Uterus (tissue), 4 donors: Measurements from ENCODE around the gene HRH2. TPM values are rescaled to one million over a fixed set of nuclear protein-coding genes. Genes with fewer than 3 reads are reported as not detected.

Experiments used
- DNase-seq, 2 donors: peaks; one replicate each; pipeline ENCODE4 v3.0.0-alpha.2; 2019 to 2020
- H3K27ac ChIP-seq, 2 donors: fragments of 200-600 bp; sonication (generic); 1 replicate in 1 of 2; 2 replicates in 1 of 2; pipeline ENCODE4 v1.5.1; 2016 to 2018
- H3K27me3 ChIP-seq, 2 donors: fragments of 200-600 bp; sonication (generic); one replicate each; pipeline ENCODE4 v1.5.1; 2018 to 2019; ENCODE audit warnings: control low read depth in 1 of 2
- H3K36me3 ChIP-seq, 2 donors: fragments of 200-600 bp; sonication (generic); one replicate each; pipeline ENCODE4 v1.5.1; 2019; ENCODE audit warnings: control low read depth in 1 of 2
- H3K4me1 ChIP-seq, 2 donors: fragments of 200-600 bp; sonication (generic); one replicate each; pipeline ENCODE4 v1.5.1; 2018 to 2019; ENCODE audit warnings: control low read depth in 1 of 2
- H3K4me3 ChIP-seq, 2 donors: fragments of 200-600 bp; sonication (generic); 1 replicate in 1 of 2; 2 replicates in 1 of 2; pipeline ENCODE4 v1.5.1; 2018 to 2019; ENCODE audit warnings: mild to moderate bottlenecking in 1 of 2
- H3K9me3 ChIP-seq, 2 donors: fragments of 200-600 bp; sonication (generic); one replicate each; pipeline ENCODE4 v1.5.1; 2019; ENCODE audit warnings: control low read depth in 1 of 2
- POLR2A ChIP-seq, 2 donors: fragments of 450-650 bp; IDR thresholded peaks; one replicate each; pipeline ENCODE4 v1.6.1; 2016; ENCODE audit warnings: antibody characterized with exemption in 2 of 2, mild to moderate bottlenecking in 1 of 2, moderate library complexity in 1 of 2
- intact Hi-C: fragments of 100-400 bp; cut with DNase I; formaldehyde crosslinking; loops from one replicate; pipeline ENCODE4 v1.15.1; 2023; ENCODE audit warnings: low total_unique reads
- total RNA-seq, 4 donors: library from RNA; depleted of rRNA in 3 of 4; stranded (reverse); fragments of >200 nt in 3 of 4; gene quantifications; one replicate each; pipeline versions ENCODE4 v1.1.0 to v1.2.4, GENCODE V29; 2014 to 2023
- TF ChIP-seq, protein P1 (sequence below), 4 experiments: fragments of 200-600 bp in 2 of 4; fragments of 450-650 bp in 2 of 4; sonication (generic) in 2 of 4; IDR thresholded peaks; one replicate each; pipeline ENCODE4 v1.5.1; 2016 to 2019; ENCODE audit warnings: antibody characterized with exemption in 4 of 4, mild to moderate bottlenecking in 2 of 4, moderate library complexity in 1 of 4
- donor health status: DM: yes; HTN: yes; CAD: no.

HRH2 gene
- total RNA-seq, 4 donors from 2014 or later = 0.51 to 4.4 (median 4.1) TPM; not detected in 1

DNA sequence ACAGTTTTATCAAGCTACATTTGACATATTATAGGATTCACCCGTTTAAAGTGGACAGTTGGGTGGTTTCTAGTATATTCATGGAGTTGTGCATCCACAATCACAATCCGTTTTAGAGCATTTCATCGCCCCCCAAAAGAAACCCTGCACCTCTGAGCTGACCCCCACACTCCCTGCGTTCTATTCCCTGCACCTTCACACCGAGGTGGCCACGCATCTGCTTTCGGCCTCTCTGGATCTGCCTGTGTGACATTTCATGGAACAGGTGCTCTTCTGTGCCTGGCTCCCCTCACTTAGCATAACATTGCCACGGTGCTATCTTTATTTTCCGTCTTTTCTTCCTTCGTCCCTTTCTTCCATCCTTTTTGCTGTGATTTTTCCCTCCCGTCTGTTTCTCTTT lies 32.7 kb downstream of the HRH2 start:
- Histone ChIP-seq H3K27me3 (no peaks in the 10 kb centered on the region), H3K36me3 (no peaks in the 10 kb centered on the region), H3K4me1 (no peaks in the 10 kb centered on the region), H3K9me3 (no peaks in the 10 kb centered on the region), H3K4me3 (no peak overlapping the region), H3K27ac (no peak overlapping the region)
- DNase-seq = no peak
- intact Hi-C loops = no loop called here
- TF ChIP-seq, protein P1, sequence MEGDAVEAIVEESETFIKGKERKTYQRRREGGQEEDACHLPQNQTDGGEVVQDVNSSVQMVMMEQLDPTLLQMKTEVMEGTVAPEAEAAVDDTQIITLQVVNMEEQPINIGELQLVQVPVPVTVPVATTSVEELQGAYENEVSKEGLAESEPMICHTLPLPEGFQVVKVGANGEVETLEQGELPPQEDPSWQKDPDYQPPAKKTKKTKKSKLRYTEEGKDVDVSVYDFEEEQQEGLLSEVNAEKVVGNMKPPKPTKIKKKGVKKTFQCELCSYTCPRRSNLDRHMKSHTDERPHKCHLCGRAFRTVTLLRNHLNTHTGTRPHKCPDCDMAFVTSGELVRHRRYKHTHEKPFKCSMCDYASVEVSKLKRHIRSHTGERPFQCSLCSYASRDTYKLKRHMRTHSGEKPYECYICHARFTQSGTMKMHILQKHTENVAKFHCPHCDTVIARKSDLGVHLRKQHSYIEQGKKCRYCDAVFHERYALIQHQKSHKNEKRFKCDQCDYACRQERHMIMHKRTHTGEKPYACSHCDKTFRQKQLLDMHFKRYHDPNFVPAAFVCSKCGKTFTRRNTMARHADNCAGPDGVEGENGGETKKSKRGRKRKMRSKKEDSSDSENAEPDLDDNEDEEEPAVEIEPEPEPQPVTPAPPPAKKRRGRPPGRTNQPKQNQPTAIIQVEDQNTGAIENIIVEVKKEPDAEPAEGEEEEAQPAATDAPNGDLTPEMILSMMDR (IDR thresholded peaks at IDR 0.05) = no peak
- no peak for TF ChIP-seq POLR2A (IDR thresholded peaks at IDR 0.05)

DNA sequence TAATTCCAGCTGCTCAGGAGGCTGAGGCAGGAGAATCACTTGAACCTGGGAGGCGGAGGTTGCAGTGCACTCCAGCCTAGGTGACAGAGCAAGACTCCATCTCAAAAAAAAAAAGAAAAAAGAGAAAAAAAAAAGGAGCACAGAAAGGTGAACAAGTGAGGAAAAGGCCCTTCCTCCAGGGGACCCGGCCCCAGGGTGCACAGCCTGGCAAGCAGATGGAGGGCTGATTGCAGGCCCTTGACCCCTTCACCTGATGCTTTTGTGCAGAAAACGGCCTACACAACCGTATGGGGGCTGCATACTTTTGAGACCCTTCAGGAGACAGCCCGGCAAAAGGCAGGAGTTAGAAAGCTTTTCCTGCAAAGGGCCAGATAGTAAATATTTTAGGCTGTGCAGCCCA lies 33.9 kb downstream of the HRH2 start:
- no peak overlapping the region for H3K27ac ChIP-seq
- no peak overlapping the region for H3K4me3 ChIP-seq
- TF ChIP-seq, protein P1 (IDR thresholded peaks at IDR 0.05) = no peak
- no peak for TF ChIP-seq POLR2A (IDR thresholded peaks at IDR 0.05)
- no peaks in the 10 kb centered on the region for H3K36me3 ChIP-seq
- no peaks in the 10 kb centered on the region for H3K4me1 ChIP-seq
- intact Hi-C loops = no loop called here
- no peaks in the 10 kb centered on the region for H3K27me3 ChIP-seq
- no peaks in the 10 kb centered on the region for H3K9me3 ChIP-seq
- DNase-seq = no peak

DNA sequence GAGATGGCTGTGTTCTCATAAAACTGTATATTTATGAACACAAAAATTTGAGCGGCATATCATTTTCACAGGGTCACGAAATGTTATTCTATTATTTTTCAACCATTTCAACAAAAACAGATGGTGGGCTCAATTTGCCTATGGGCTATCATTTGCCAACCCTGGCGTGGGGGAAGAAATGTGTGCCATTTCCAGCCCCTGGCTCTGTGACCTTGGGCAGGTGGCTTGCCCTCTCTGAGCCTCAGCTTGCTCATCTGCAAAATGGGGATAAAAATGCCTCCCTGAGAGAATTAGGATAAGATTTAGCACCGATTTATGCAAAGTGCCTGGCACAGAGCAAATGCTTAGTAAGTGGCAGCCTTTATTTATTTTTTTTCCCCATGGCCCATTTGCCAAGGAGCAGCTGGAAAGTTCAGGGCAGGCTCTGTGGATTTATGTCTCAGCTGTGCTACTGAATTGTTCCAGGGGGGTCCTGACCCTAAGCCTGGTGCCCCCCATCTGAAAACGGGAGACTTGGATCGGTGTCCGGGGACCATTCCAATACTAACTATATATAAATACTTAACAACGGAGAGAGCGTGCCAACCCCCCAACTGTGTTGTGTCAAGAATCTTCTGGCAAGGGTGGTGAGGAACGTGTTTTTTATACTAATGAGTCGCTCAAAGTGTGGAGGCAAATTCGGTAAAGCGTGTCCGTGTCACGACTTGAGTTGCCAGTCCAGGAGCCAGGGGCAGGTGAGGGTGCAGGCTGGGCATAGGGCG lies 34.5 kb downstream of the HRH2 start:
- Histone ChIP-seq H3K36me3 (no peaks in the 10 kb centered on the region), H3K4me1 (no peaks in the 10 kb centered on the region), H3K9me3 (no peaks in the 10 kb centered on the region), H3K27ac (no peak overlapping the region), H3K4me3 (no peak overlapping the region), H3K27me3 (no peaks in the 10 kb centered on the region)
- intact Hi-C loops = no loop called here
- no peak for DNase-seq
- TF ChIP-seq, protein P1 (IDR thresholded peaks at IDR 0.05) = no peak
- TF ChIP-seq POLR2A (IDR thresholded peaks at IDR 0.05) = no peak

DNA sequence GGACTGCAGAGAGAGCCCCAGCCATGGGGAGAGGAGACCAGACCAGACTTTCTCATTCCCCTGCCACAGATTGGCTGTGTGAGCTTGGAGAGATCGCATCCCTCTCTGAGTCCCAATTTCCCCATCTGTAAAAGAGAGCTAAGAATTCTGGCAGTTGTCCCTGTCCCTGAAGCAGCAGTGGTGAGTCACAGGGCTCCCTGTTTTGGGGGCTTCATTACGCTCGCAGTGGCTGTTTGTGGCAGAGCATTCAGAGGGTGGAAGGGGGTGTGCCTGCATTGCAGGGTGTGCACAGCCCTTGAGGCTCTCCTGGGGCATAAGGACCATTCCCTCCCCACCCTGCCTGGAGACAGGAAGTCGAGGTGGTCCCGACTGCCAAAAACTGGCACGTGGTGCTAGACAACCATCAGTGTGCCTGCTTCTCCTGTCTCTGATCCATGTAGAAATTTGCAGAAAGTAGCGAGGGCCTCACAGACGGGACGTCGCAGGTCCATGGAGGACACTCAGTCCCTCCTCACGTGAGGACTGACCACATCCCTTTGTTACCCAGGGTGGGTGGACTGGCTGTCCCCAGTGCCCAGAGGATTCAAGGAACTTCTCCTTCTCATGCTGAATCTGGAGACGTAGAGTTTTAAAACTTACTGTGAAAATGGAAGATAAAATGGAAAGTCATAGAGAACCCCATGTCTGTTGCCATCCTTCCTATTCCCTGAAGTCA lies 35.3 kb downstream of the HRH2 start:
- no peaks in the 10 kb centered on the region for H3K36me3 ChIP-seq
- no peaks in the 10 kb centered on the region for H3K9me3 ChIP-seq
- TF ChIP-seq, protein P1 (IDR thresholded peaks at IDR 0.05) = no peak
- no peak for TF ChIP-seq POLR2A (IDR thresholded peaks at IDR 0.05)
- H3K4me3 ChIP-seq = no peak overlapping the region
- no peaks in the 10 kb centered on the region for H3K27me3 ChIP-seq
- intact Hi-C loops = no loop called here
- no peaks in the 10 kb centered on the region for H3K4me1 ChIP-seq
- no peak overlapping the region for H3K27ac ChIP-seq
- DNase-seq = no peak

DNA sequence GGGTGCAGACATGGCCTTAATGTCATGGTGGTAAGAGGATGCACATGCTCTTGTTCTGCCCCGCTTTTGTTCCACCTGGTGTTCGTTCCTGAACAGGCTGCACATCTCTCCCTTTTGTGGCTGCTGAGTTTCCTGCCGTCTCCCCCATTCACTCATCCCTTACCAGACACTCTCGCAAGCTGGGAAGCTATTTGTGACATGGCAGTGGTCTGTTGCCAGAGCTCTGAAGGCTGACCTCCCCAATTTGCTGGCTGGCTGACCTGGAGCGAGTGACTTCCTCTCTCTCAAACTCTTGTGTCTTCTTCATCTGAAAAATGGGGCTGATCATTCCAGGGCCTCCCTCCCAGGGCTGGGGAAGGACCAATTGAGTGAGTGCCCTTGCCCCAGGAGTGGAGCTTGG lies 35.9 kb downstream of the HRH2 start:
- H3K4me1 ChIP-seq = no peaks in the 10 kb centered on the region
- H3K27me3 ChIP-seq = no peaks in the 10 kb centered on the region
- no peak for DNase-seq
- H3K36me3 ChIP-seq = no peaks in the 10 kb centered on the region
- no peak overlapping the region for H3K4me3 ChIP-seq
- intact Hi-C loops = no loop called here
- no peaks in the 10 kb centered on the region for H3K9me3 ChIP-seq
- no peak overlapping the region for H3K27ac ChIP-seq
- no peak for TF ChIP-seq POLR2A (IDR thresholded peaks at IDR 0.05)
- TF ChIP-seq, protein P1 (IDR thresholded peaks at IDR 0.05) = no peak
